OCI-M1 (cell line): Measurements from ENCODE around the gene CDC42BPA.
"Not testable (repeated sequence)": the region's sequence is repeated elsewhere in the genome, so short reads cannot be mapped to it uniquely, and the experiment has no call there.

ENCODE experiments used
- DNase-seq: peaks from one replicate; lab custom pipeline; 2025; lab: John Stamatoyannopoulos, UW

The CDC42BPA gene

GRCh38 chr1:227066999-227067398 lies 251.3 kb downstream of the CDC42BPA start:
- DNase-seq = no peak

- DNase-seq = no peak
Observed at GRCh38 chr1:227065311-227065710, 253.0 kb downstream of the CDC42BPA start.

- no peak for DNase-seq
Observed at GRCh38 chr1:227062306-227062705, 256.0 kb downstream of the CDC42BPA start.

GRCh38 chr1:227059076-227059475 lies 259.2 kb downstream of the CDC42BPA start:
- no peak for DNase-seq

- DNase-seq = no peak
Observed at GRCh38 chr1:227058321-227058751, 260.0 kb downstream of the CDC42BPA start.

- no peak for DNase-seq
Observed at GRCh38 chr1:227049253-227049652, 269.0 kb downstream of the CDC42BPA start.

- peak; percentile 24 for DNase-seq
Observed at GRCh38 chr1:227043755-227044154, 274.5 kb downstream of the CDC42BPA start.

GRCh38 chr1:227042292-227042691 lies 276.0 kb downstream of the CDC42BPA start:
- no peak for DNase-seq

- no peak for DNase-seq
Observed at GRCh38 chr1:227038401-227038800, 279.9 kb downstream of the CDC42BPA start.

GRCh38 chr1:227037121-227037520 lies 281.2 kb downstream of the CDC42BPA start:
- DNase-seq = no peak

GRCh38 chr1:227035316-227035715 lies 283.0 kb downstream of the CDC42BPA start:
- no peak for DNase-seq

GRCh38 chr1:227033880-227034279 lies 284.4 kb downstream of the CDC42BPA start:
- DNase-seq = no peak

GRCh38 chr1:227032396-227032795 lies 285.9 kb downstream of the CDC42BPA start:
- no peak for DNase-seq

GRCh38 chr1:227016990-227017389 lies 301.3 kb downstream of the CDC42BPA start:
- DNase-seq = no peak

- DNase-seq = no peak
Observed at GRCh38 chr1:227010645-227011044, 307.6 kb downstream of the CDC42BPA start.

GRCh38 chr1:227009937-227010336 lies 308.4 kb downstream of the CDC42BPA start:
- no peak for DNase-seq

GRCh38 chr1:227006226-227006796 lies 312.0 kb downstream of the CDC42BPA start:
- DNase-seq = no peak

- no peak for DNase-seq
Observed at GRCh38 chr1:227004796-227005195, 313.5 kb downstream of the CDC42BPA start.

GRCh38 chr1:227003165-227003564 lies 315.1 kb downstream of the CDC42BPA start:
- DNase-seq = no peak

GRCh38 chr1:227002531-227003049 lies 315.7 kb downstream of the CDC42BPA start:
- no peak for DNase-seq

GRCh38 chr1:226999579-226999978 lies 318.7 kb downstream of the CDC42BPA start:
- DNase-seq = not testable (repeated sequence)

- DNase-seq = no peak
Observed at GRCh38 chr1:226995365-226996332, 322.6 kb downstream of the CDC42BPA start.
